T-helper 1 cell treated with Interleukin-12 subunit alpha and Interleukin-12 subunit beta and Interleukin-4 antibody, amounts not matched to agents 30 ng/mL and 1 ng/mL, for 36 hours (primary cell): ENCODE results near the gene SYNGR1. TPM values are rescaled to one million over a fixed set of nuclear protein-coding genes. Genes with fewer than 3 reads are reported as not detected.
"Not testable (repeated sequence)": the region's sequence is repeated elsewhere in the genome, so short reads cannot be mapped to it uniquely, and the experiment has no call there.

Source experiments
- intact Hi-C: fragments of 100-400 bp; cut with micrococcal nuclease; formaldehyde crosslinking; loops from one replicate; pipeline ENCODE4 v1.15.1; 2024
- total RNA-seq: library from RNA; stranded (reverse); gene quantifications from 2 replicates; pipeline ENCODE4 v1.2.3, GENCODE V29; 2022

SYNGR1 gene
- total RNA-seq, 1 donor from 2014 or later: not detected

DNA sequence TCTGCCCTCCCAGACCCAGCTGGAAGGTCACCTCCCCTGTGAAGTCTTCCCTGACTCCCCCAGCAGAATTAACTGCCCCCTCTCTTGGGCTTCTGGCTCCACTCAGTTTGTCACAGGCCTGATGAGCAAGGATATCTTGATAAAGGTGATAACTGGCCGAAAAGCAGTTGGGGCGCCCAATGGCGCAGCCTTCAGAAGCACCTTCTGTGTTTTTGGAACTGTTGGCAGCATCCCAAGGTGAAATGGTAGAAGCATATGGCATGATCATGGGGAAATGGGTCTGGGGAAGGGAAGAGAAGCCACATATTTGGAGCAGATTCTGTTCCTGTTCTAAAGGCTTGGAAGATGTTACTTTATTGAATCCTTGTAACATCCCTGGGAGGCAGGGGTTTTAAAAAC lies 47.0 kb downstream of the SYNGR1 start:
- intact Hi-C loops: loop anchor here (5.0 kb wide), 1 partner anchor 106 kb away; the partner anchor contains the start of gene MIEF1

DNA sequence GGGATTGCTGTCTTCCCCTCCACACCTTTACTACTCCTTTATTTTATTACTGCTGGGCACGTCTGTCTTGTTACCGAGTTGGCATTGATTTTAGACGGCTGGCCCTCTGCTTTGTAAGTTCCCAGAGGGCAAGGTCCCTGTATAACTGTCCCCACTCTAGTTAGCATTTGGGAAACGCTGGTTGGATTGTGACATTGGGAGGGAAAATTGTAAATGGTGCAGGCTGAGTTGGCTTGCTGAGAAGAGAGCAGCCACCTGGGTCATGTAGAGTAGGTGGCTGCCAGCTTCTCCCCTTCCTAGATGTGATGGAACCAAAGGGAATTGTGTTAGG lies 51.5 kb downstream of the SYNGR1 start:
- intact Hi-C loops: no loop called here

DNA sequence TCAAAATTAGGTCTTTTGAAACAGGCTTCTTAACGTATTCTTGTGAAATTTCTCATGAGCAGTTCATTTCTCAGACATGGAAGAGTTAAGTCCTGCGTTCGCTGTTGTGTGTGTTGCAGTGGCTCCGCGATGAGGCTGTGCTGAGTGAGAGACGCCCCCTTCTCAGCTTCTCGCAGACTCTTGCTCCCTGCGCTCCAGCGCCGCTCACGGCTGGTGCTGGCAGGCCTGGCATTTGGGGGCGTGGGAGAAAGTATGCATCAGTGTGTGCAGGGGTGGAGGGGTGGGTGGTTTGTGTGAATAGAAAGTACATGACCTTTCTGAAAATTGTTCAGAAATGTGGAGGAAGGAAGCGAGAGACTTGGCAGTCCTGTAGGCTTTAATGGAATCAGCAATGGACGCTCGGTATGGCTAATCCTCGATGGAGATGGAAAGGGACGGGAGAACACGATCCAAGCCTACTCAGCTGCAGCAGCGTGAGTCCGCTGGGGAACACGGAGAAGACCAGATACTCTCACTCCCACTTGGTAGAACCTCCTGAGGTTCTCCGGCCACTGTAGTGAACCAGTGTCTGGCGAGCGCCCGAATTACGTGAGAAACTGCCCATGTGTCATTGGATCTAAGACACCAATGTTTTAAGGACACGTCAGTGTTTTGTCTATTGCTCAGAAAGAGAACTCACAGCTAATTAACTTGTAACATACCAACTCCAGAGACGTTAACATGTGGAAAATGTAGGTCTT lies 55.7 kb downstream of the SYNGR1 start:
- intact Hi-C loops: no loop called here

- intact Hi-C loops: no loop called here
Observed at GRCh38 chr22:39408173-39408572, 58.4 kb downstream of the SYNGR1 start.

DNA sequence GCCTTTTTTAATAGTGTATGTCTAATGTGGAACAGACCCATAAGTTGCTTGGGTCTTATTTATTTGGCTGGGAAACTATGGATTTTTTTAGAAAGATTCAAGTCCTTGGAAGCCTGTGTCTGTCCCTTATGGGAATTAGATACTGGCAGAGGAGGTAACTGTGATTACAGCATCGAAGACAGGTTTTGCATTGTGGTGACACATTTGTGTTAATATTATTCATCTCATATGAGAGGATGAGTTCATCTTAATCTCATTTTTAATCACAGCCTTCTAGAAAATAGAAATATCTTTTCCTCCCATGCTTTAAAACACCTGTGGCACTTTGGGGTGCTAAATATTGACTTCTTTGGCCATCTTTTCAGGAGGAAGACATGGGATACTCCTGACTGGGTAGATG lies 59.0 kb downstream of the SYNGR1 start:
- intact Hi-C loops: no loop called here

DNA sequence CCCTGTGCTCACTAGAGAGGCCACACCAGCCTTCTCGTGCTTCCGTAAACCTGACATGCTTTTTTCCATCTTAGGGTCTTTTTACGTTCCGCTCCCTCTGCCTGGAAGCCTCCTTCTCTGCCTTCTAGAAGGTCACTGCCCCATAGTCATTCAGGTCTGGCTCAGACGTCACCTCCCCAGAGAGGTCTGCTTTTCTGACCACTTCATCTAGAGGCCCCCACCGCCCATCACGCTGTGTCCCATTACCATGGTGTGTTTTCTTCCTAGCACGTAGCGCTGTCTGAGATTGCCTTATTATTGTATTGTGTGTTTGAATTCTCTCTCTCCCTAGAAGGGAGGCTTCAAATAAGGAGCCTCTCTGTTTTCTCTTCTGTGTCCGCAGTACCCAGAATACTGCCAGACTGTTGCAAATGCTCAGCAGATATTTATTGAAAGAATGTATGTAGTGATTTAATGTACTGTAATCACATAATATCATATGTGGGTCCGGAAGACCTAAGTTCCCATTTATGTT lies 59.8 kb downstream of the SYNGR1 start:
- intact Hi-C loops: no loop called here

DNA sequence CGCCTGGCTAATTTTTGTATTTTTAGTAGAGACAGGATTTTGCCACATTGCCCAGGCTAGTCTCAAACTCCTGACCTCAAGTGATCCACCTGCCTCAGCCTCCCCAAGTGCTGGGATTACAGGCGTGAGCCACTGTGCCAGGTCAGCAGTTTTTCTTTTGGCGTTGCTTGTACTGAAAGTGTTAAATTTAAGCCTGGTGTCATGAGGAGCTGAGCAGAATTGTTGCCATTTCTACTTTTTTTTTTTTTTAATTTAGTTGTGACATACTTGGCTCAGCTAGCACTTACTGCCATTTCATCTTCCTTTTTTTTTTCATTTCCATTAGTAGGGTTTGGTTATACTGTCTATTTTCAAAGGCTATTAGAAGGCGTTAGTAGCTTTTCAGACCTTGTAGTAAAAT lies 60.5 kb downstream of the SYNGR1 start:
- intact Hi-C loops: no loop called here

GRCh38 chr22:39411828-39412365 lies 62.1 kb downstream of the SYNGR1 start:
- intact Hi-C loops: loop anchor here (1.0 kb wide), 2 partner anchors 13 to 69 kb away; partner anchors contain the start of gene TAB1

GRCh38 chr22:39413204-39413603 lies 63.4 kb downstream of the SYNGR1 start:
- intact Hi-C loops: not testable (repeated sequence)

DNA sequence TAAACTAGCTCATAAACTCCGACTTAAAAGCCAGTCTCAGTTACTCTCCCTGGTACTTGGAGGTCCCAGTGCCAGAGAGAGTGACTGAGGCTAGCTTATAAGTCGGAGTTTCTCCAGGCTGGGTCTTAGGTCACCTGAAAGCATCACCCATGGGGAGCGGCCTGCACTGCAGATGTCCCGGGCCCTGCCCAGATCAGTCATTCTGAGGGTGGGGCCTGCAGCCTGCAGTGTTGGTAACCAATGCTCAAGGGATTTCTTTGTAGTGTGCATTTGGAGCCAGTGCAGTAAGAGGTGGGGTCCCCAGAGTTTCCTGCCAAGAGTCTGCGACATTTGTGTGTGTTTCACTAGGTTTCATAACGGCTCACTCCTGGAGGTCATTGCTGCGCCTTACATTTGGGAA lies 64.6 kb downstream of the SYNGR1 start:
- intact Hi-C loops: no loop called here

GRCh38 chr22:39414886-39415285 lies 65.1 kb downstream of the SYNGR1 start:
- intact Hi-C loops: no loop called here

DNA sequence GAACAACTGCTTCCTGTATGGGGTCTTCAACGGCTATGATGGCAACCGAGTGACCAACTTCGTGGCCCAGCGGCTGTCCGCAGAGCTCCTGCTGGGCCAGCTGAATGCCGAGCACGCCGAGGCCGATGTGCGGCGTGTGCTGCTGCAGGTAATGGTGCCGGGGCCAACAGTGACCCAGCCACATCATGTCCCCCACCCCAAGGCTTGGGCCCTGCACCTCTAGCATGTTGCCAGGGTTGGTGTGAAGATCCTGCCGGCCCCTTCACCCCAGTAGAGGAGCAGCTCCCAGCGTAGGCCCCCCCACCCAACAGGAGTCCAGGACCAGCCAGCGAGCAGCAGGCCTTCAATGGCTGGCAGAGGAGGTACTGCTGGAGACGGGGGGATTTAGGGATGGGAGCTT lies 65.7 kb downstream of the SYNGR1 start:
- intact Hi-C loops: no loop called here

- intact Hi-C loops: no loop called here
Observed at GRCh38 chr22:39416319-39416718, 66.5 kb downstream of the SYNGR1 start.

DNA sequence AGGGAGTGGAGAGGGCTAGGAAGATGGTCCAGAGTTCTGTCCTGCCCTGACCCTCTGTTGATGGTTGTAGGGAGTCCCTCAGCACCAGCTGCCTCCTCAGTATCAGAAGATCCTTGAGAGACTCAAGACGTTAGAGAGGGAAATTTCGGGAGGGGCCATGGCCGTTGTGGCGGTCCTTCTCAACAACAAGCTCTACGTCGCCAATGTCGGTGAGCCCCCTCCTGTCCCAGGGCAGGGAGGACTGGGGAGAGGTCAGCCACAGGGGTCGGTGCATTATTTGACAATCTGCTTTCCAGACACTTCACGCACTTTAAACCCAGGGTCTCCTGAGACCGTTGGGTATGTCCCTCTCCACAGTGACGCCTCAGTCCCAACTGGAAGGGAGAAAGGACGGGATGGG lies 67.8 kb downstream of the SYNGR1 start:
- intact Hi-C loops: no loop called here

DNA sequence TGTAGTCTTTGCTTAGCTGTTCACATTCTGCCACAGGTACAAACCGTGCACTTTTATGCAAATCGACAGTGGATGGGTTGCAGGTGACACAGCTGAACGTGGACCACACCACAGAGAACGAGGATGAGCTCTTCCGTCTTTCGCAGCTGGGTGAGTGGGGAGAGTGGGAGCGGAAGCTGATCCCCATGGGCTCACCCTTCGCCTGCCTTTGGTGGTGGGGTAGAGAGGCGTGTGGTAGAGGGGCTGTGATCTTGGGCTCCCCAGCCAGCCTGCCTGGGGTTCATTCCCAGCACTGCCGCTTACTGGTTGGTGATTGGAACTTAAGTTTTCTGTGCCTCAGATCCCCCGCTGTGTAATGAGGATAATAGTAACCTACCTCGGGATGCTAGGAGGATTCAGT lies 68.9 kb downstream of the SYNGR1 start:
- intact Hi-C loops: no loop called here

- intact Hi-C loops: no loop called here
Observed at GRCh38 chr22:39419096-39419495, 69.3 kb downstream of the SYNGR1 start.

- intact Hi-C loops: no loop called here
Observed at GRCh38 chr22:39419911-39420310, 70.1 kb downstream of the SYNGR1 start.

- intact Hi-C loops: no loop called here
Observed at GRCh38 chr22:39421691-39422090, 71.9 kb downstream of the SYNGR1 start.

- intact Hi-C loops: no loop called here
Observed at GRCh38 chr22:39422101-39422500, 72.3 kb downstream of the SYNGR1 start.

GRCh38 chr22:39422721-39423120 lies 72.9 kb downstream of the SYNGR1 start:
- intact Hi-C loops: no loop called here

DNA sequence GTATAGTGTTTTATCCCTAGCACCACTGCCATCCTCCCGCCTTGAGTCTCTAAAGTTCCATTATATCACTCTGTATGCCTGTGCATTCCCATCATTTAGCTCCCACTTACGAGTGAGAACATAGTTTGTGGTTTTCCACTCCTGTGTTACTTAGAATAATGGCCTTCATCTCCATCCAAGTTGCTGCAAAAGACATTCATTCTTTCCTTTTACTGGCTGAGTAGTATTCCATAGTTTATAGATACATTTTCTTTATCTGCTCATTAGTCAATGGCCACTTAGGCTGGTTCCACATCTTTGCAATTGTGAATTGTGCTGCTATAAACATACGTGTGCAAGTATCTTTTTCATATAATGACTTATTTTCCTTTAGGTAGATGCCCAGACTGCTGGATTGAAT lies 74.2 kb downstream of the SYNGR1 start:
- intact Hi-C loops: no loop called here

DNA sequence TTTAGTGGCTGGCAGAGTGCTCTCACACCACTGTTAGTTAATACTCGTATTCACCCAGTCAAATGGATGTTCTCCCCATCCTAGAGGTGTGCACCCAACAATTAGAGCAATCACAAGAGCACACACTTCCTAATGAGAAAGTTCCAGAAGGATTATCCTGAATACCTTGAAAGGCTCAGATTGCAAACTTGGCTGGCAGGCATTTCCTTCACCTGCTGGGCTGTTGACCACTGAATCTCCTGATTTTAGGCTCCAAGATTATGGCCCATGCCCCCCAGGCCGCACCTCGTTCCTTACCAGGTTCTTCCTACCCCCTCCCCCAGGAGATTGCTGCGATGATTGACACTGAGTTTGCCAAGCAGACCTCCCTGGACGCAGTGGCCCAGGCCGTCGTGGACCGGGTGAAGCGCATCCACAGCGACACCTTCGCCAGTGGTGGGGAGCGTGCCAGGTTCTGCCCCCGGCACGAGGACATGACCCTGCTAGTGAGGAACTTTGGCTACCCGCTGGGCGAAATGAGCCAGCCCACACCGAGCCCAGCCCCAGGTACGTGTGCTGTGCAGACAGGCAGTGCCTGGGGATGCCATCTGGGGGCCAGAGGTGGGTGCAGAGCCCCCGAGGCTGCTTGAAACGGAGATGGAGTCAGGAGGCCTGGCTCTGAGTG lies 76.7 kb downstream of the SYNGR1 start:
- intact Hi-C loops: no loop called here
